NCI-H446 treated with DMSO at 0.1 percent for 48 hours (cell line): ENCODE results near the gene TAS2R19.
"Not testable (repeated sequence)": the region's sequence is repeated elsewhere in the genome, so short reads cannot be mapped to it uniquely, and the experiment has no call there.

Source experiments
- DNase-seq: peaks from one replicate; lab custom pipeline; 2025; lab: John Stamatoyannopoulos, UW

The TAS2R19 gene, protein sequence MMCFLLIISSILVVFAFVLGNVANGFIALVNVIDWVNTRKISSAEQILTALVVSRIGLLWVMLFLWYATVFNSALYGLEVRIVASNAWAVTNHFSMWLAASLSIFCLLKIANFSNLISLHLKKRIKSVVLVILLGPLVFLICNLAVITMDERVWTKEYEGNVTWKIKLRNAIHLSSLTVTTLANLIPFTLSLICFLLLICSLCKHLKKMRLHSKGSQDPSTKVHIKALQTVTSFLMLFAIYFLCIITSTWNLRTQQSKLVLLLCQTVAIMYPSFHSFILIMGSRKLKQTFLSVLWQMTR

DNA sequence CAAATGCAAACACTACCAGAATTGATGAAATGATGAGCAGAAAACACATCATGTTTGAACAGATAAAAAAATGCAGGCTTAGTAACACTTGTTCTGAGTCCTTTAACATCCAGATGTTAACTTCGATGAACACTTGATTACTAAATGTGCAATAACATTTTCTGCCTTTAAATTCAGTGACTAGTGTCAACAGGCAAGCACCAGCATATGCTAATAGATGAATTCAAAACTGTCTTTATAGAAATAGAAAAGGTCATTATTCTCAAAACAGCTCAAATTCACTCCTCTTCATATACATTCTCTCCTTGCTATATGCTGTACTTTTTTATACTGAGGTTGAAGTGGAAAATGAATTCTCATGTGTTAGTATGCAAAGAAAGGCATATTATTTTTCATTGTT is at the start of gene TAS2R19:
TAS2R19 (minus strand) TSS at position 101 of the 400 bp plus-strand sequence; CDS start at position 52, 49 bp downstream.
- DNase-seq, result no peak

GRCh38 chr12:11071414-11071813 is 49.0 kb upstream of the TAS2R19 start:
- no peak for DNase-seq

DNA sequence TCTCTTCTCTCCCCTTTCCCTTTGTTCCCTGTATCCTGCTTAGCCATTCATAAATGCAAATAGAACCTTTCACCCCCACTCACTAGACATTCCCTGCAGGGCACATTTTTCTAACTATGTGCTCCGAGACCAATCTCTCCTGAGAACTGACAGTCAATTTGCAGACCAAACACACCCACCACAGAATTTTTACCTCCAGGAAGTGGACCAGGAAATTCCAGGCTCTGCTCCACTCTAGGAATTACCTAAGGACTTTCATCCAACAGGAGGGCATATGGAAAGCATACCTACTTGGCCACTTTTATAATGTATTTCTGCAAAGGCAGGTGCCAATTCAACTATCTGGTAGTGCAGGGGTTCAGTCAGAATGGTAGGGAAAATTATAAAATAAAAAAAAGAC is 48.6 kb upstream of the TAS2R19 start:
- no peak for DNase-seq

GRCh38 chr12:11069854-11070365 is 47.5 kb upstream of the TAS2R19 start:
- DNase-seq, result no peak

DNA sequence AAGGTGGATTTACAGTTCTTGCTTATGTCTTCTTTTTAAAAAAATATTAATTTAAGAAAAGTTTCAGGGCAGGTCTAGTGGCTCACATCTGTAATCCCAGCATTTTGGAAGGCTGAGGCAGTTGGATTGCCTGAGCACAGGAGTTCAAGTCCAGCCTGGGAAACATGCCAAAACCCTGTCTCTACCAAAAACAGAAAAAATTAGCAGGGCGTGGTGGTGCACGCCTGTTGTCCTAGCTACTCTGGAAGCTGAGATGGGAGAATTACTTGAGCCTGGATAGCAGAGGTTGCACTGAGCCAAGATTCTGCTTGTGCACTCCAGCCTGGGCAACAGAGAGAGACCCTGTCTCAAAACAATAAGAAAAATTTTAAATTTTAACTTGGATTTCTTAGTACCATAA is 45.1 kb upstream of the TAS2R19 start:
- peak; percentile 40 for DNase-seq

- DNase-seq, result not testable (repeated sequence)
Observed at GRCh38 chr12:11062194-11062593, 39.8 kb upstream of the TAS2R19 start, which contains the start of gene TAS2R46. TAS2R46 (minus strand) TSS chr12:11062294; CDS start chr12:11062294, 0 bp downstream.

DNA sequence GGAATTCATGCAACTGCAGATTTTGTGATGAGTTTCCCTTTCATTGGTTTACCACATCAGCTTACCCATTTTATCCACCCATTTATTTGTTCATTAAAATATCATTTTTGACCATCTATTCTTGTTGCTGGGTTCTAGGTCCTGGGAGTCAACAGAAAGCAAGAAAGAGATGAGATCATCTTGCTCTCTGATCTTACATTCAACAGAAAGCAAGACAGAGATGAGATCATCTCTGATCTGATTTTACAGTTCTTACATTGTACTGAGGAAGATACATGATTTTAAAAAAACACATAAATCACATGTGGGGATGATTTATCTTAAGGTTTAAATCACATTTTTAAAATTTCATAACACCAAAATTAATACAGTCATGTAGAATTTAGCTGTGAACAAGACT is 37.4 kb upstream of the TAS2R19 start:
- no peak for DNase-seq

DNA sequence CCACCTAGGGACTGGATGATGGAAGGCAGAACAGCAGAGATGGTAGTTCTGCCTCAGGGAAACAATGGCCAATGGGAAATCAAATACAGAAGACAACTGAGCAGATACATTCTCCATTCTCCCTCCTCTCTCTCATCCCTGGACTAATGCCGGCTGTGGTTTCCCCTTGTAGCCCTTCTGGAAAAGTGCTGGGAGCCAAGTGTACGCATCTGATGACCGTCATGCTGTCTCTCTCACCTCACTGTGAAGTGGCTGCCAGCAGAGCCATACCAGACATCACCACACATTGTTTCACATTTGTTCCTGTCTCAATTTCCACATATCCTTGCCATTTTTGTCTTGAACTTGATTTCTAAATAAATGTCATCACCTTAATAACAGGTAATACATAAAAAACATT is 36.6 kb upstream of the TAS2R19 start:
- DNase-seq, result no peak

DNA sequence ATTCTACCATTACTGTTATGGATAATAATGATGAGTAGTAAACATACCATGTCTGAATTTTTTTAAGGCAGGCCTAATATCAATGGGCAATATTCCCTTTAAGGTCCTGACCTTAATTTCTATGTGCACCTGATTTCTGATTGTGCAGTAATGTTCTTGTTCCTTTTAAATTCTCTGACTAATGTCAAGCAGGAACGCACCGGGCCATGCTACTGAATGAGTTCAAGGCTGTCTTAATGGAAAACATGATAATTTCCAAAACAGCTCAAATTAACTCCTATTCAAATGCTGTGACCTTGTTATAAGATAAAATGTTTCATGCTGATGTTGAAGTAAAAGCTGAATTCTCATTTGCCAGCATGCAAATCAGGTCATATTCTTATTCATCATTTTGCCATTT is 32.9 kb upstream of the TAS2R19 start:
- no peak for DNase-seq

GRCh38 chr12:11049806-11050531 is 27.5 kb upstream of the TAS2R19 start:
- DNase-seq, result not testable (repeated sequence)

- DNase-seq, result not testable (repeated sequence)
Observed at GRCh38 chr12:11041366-11041765, 18.9 kb upstream of the TAS2R19 start.

DNA sequence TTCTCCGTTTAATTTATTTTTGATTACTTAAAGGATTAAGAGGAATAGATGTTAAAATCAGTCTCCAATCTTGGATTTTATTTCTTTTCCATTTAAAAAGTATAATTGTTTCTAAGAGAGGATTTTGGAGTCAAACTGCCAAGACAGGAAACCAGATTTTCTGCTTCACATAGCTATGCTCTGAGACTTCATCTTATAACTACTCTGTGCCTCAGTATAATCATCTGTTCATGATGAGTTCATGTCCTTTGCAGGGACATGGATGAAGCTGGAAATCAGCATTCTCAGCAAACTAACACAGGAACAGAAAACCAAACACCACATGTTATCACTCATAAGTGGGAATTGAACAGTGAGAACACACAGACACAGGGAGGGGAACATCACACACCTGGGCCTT is 17.7 kb upstream of the TAS2R19 start:
- DNase-seq, result no peak

DNA sequence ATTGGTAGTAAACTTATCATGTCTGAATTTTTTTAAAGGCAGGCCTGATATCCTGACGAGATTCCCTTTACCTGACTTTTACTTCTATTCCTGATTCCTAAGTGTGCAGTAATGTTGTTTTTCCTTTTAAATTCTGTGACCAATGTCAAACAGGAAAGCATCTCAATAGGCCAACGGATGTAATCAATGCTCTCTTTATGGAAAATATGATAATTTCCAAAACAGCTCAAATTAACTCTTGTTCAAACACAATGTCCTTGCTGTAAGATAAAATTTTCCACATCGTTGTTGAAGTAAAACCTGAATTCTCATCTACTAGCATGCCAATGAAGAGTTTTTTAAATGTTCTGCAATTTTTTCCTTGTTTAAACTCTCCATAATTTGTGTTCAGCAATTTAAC is 16.8 kb upstream of the TAS2R19 start:
- DNase-seq, result no peak

- DNase-seq, result not testable (repeated sequence)
Observed at GRCh38 chr12:11033959-11034358, 11.5 kb upstream of the TAS2R19 start.

DNA sequence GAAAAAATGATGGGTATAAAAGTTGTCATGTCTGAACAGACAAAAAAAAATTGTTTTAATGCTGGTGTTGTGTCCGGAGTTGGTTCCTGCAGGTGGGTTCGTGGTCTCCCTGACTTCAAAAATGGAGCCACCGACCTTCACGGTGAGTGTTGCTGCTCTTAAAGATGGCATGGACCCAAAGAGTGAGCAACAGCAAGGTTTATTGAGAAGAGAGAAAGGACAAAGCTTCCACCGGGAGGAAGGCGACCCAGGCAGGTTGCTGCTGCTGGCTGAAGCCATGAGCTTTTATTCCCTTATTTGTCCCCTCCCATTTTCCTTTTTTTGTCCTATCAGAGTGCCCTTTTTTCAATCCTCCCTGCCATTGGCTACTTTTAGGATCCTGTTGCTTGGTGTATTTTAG is 8.9 kb upstream of the TAS2R19 start, which contains the start of gene TAS2R31:
TAS2R31 (minus strand) TSS at position 101 of the 400 bp plus-strand sequence; CDS start at position 29, 72 bp downstream.
- no peak for DNase-seq

GRCh38 chr12:11026118-11026517 is 3.7 kb upstream of the TAS2R19 start:
- DNase-seq, result no peak

DNA sequence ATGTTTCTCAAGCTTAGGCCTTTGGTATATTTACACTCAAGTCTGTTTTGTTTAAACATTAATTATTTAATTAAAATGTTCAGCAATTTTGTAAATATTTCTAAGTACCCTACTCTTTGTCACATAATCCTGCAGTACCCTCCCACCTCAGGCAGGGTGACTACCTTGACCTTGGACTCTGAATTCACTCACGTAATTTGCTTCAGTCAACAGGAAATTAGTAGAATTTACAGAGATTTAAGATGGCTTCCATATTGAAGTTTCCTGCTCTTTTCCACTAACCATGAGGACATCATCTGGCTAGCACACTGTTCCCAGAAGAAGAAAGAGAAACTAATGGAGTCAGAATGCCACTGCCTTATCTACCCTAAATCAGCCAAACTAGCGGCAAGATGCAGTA is 967 bp upstream of the TAS2R19 start:
- DNase-seq, result no peak

DNA sequence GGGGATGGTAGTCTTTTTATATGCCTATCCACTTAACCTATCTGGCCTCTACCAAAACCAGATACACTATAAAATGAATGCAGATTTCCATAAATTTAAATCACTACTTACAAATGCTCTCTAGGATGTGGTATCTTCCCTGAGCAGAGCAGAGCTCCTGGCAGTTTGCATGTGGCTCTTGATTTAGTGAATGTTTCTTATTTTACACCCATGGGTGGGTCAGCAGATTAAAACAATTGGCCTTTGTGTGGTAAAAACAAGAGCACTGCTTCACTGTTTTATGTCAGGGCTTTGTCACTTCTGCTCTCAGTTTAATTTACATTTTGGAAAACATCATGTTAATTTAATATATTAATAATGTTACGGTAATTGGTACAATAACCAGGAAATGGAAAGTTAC is 5.5 kb downstream of the TAS2R19 start:
- DNase-seq, result no peak

- no peak for DNase-seq
Observed at GRCh38 chr12:11015775-11016430, 6.5 kb downstream of the TAS2R19 start.

DNA sequence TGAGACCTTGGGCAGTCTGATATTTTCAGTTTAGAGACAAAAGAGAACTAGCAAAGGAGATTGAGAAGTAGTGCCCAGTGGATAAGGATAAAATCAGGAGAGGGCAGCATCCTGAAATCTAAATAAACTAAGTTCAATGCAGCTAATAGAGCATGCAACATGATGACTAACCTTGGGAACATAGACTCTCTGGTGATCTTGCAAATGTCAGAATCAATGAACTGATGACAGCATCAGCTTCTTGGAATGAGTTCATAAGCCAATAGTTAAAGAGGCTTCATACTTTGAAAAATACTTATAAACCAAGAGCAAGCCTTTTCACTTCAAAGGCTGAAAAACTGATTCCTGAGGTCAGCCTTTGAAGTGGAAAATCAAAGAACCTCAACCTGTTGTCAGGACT is 8.2 kb downstream of the TAS2R19 start:
- no peak for DNase-seq

- no peak for DNase-seq
Observed at GRCh38 chr12:11007608-11008007, 14.8 kb downstream of the TAS2R19 start.

DNA sequence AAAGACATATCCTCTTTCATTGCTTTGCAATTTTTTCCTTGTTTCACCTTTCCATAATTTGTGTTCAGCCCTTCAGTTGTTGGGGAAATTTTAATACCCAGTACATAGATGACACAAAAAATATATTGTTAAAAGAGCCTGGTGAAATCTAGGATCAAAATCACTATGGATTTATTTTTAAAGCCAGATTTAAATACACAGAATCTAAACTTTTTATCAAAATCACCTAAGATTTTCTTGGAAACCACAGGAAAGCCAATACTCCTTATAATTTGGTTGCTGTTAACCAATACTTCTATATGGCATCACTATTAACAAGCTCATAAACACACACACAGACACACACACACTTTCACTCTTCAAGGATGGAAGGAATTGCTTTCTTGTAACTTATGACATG is 24.2 kb downstream of the TAS2R19 start, which contains the start of gene TAS2R20:
TAS2R20 (minus strand) TSS at position 101 of the 400 bp plus-strand sequence. CDS start 429 bp downstream, outside the sequence.
- DNase-seq, result no peak
